Ascending aorta (tissue), 2 donors: ENCODE data around the gene ARHGAP15. TPM values are rescaled to one million over a fixed set of nuclear protein-coding genes. Genes with fewer than 3 reads are reported as not detected.

Experiments
- DNase-seq, 2 donors: peaks; one replicate each; pipeline ENCODE4 v3.0.0-alpha.2; 2019; ENCODE audit warnings: low spot score in 2 of 2
- H3K27ac ChIP-seq, 2 donors: fragments of 200-600 bp; sonication (generic); one replicate each; pipeline ENCODE4 v1.5.1; 2016 to 2017; ENCODE audit warnings: mild to moderate bottlenecking in 1 of 2
- H3K27me3 ChIP-seq: fragments of 200-600 bp; sonication (generic); one replicate; pipeline ENCODE4 v1.5.1; 2017
- H3K36me3 ChIP-seq, 2 donors: fragments of 200-600 bp; sonication (generic); one replicate each; pipeline ENCODE4 v1.5.1; 2016
- H3K4me1 ChIP-seq, 2 donors: fragments of 200-600 bp; sonication (generic); one replicate each; pipeline ENCODE4 v1.5.1; 2016 to 2017; ENCODE audit warnings: mild to moderate bottlenecking in 1 of 2
- H3K4me3 ChIP-seq, 2 donors: fragments of 200-600 bp; sonication (generic); one replicate each; pipeline ENCODE4 v1.5.1; 2016 to 2017; ENCODE audit warnings: mild to moderate bottlenecking in 1 of 2
- H3K9me3 ChIP-seq, 2 donors: fragments of 200-600 bp; sonication (generic); one replicate each; pipeline ENCODE4 v1.5.1; 2016
- CTCF ChIP-seq, 3 experiments: fragments of 200-600 bp in 2 of 3; fragments of 450-650 bp in 1 of 3; sonication (generic) in 2 of 3; IDR thresholded peaks; one replicate each; pipeline ENCODE4 v1.5.1; 2016 to 2019; ENCODE audit warnings: antibody characterized with exemption in 3 of 3, mild to moderate bottlenecking in 1 of 3, moderate library complexity in 1 of 3
- intact Hi-C: fragments of 100-400 bp; cut with DNase I; formaldehyde crosslinking; loops from one replicate; pipeline ENCODE4 v1.15.1; 2023
- total RNA-seq: library from RNA; depleted of rRNA; stranded (reverse); fragments of >200 nt; gene quantifications from one replicate; pipeline ENCODE4 v1.1.0, GENCODE V29; 2016

The ARHGAP15 gene
- total RNA-seq, 1 donor from 2014 or later = 1.4 TPM

GRCh38 chr2:143787674-143788073, 658.5 kb downstream of the ARHGAP15 start:
- H3K4me3 ChIP-seq = no peak overlapping the region
- H3K9me3 ChIP-seq = no peaks in the 10 kb centered on the region
- no peaks in the 10 kb centered on the region for H3K27me3 ChIP-seq
- TF ChIP-seq CTCF (IDR thresholded peaks at IDR 0.05) = no peak
- H3K27ac ChIP-seq = no peak overlapping the region
- no peaks in the 10 kb centered on the region for H3K36me3 ChIP-seq
- DNase-seq = no peak
- intact Hi-C loops = no loop called here
- H3K4me1 ChIP-seq = no peaks in the 10 kb centered on the region

- Histone ChIP-seq H3K27me3 (no peaks in the 10 kb centered on the region), H3K36me3 (no peaks in the 10 kb centered on the region), H3K27ac (no peak overlapping the region), H3K4me1 (no peaks in the 10 kb centered on the region), H3K9me3 (no peaks in the 10 kb centered on the region), H3K4me3 (no peak overlapping the region)
- intact Hi-C loops = no loop called here
- no peak for TF ChIP-seq CTCF (IDR thresholded peaks at IDR 0.05)
- DNase-seq = no peak
Observed at GRCh38 chr2:143792602-143793001, 663.4 kb downstream of the ARHGAP15 start.

- Histone ChIP-seq H3K27me3 (no peaks in the 10 kb centered on the region), H3K4me3 (no peak overlapping the region), H3K9me3 (no peaks in the 10 kb centered on the region), H3K4me1 (no peaks in the 10 kb centered on the region), H3K27ac (no peak overlapping the region), H3K36me3 (no peaks in the 10 kb centered on the region)
- no peak for TF ChIP-seq CTCF (IDR thresholded peaks at IDR 0.05)
- DNase-seq = no peak
- intact Hi-C loops = no loop called here
Observed at GRCh38 chr2:143793381-143793780, 664.2 kb downstream of the ARHGAP15 start.

- no peak overlapping the region for H3K27ac ChIP-seq
- no peak for DNase-seq
- no peaks in the 10 kb centered on the region for H3K36me3 ChIP-seq
Observed at GRCh38 chr2:143796051-143796450, 666.8 kb downstream of the ARHGAP15 start.

GRCh38 chr2:143801561-143801960, 672.3 kb downstream of the ARHGAP15 start:
- no peaks in the 10 kb centered on the region for H3K9me3 ChIP-seq
- H3K4me3 ChIP-seq = no peak overlapping the region
- H3K4me1 ChIP-seq = no peaks in the 10 kb centered on the region
- no peaks in the 10 kb centered on the region for H3K27me3 ChIP-seq
- H3K36me3 ChIP-seq = no peaks in the 10 kb centered on the region
- intact Hi-C loops = no loop called here
- H3K27ac ChIP-seq = no peak overlapping the region
- no peak for TF ChIP-seq CTCF (IDR thresholded peaks at IDR 0.05)
- no peak for DNase-seq

More at GRCh38 chr2:143796051-143796450, 666.8 kb downstream of the ARHGAP15 start:
- no peaks in the 10 kb centered on the region for H3K9me3 ChIP-seq
- H3K4me1 ChIP-seq = no peaks in the 10 kb centered on the region
- no peaks in the 10 kb centered on the region for H3K27me3 ChIP-seq
- TF ChIP-seq CTCF (IDR thresholded peaks at IDR 0.05) = no peak
- H3K4me3 ChIP-seq = no peak overlapping the region
- intact Hi-C loops = no loop called here

GRCh38 chr2:143802242-143802641, 673.0 kb downstream of the ARHGAP15 start:
- H3K27me3 ChIP-seq = no peaks in the 10 kb centered on the region
- H3K4me3 ChIP-seq = no peak overlapping the region
- no peaks in the 10 kb centered on the region for H3K4me1 ChIP-seq
- no peaks in the 10 kb centered on the region for H3K9me3 ChIP-seq
- DNase-seq = no peak
- H3K36me3 ChIP-seq = no peaks in the 10 kb centered on the region
- TF ChIP-seq CTCF (IDR thresholded peaks at IDR 0.05) = no peak
- H3K27ac ChIP-seq = no peak overlapping the region
- intact Hi-C loops = no loop called here
